Lower leg skin (tissue), 3 donors: ENCODE measurements around the gene HSD17B12.

Experiments used
- POLR2A ChIP-seq, 2 donors: fragments of 450-650 bp; IDR thresholded peaks; one replicate each; pipeline ENCODE4 v1.6.1; 2016 to 2017; ENCODE audit warnings: antibody characterized with exemption in 2 of 2, mild to moderate bottlenecking in 1 of 2, moderate library complexity in 1 of 2
- TF ChIP-seq, protein P1 (sequence below), 3 donors: fragments of 450-650 bp; IDR thresholded peaks; one replicate each; pipeline ENCODE4 v1.5.1; 2016; ENCODE audit warnings: antibody characterized with exemption in 3 of 3, mild to moderate bottlenecking in 3 of 3, moderate library complexity in 2 of 3

- TF ChIP-seq, protein P1, sequence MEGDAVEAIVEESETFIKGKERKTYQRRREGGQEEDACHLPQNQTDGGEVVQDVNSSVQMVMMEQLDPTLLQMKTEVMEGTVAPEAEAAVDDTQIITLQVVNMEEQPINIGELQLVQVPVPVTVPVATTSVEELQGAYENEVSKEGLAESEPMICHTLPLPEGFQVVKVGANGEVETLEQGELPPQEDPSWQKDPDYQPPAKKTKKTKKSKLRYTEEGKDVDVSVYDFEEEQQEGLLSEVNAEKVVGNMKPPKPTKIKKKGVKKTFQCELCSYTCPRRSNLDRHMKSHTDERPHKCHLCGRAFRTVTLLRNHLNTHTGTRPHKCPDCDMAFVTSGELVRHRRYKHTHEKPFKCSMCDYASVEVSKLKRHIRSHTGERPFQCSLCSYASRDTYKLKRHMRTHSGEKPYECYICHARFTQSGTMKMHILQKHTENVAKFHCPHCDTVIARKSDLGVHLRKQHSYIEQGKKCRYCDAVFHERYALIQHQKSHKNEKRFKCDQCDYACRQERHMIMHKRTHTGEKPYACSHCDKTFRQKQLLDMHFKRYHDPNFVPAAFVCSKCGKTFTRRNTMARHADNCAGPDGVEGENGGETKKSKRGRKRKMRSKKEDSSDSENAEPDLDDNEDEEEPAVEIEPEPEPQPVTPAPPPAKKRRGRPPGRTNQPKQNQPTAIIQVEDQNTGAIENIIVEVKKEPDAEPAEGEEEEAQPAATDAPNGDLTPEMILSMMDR (IDR thresholded peaks at IDR 0.05), result no peak
- no peak for TF ChIP-seq POLR2A (IDR thresholded peaks at IDR 0.05)
Measured at GRCh38 chr11:43686207-43686606, 5.7 kb downstream of the HSD17B12 start.
